HEK293 (cell line): ENCODE results near the gene LIN7C.
"Not testable (repeated sequence)": the region's sequence is repeated elsewhere in the genome, so short reads cannot be mapped to it uniquely, and the experiment has no call there.

Experiments used
- CTCF ChIA-PET: fragments of 350-600 bp; formaldehyde crosslinking; extraction: SDS; loops from one replicate; lab custom pipeline; 2021; ENCODE audit warnings: antibody characterized with exemption; lab: Yijun Ruan, JAX
- POLR2A ChIA-PET: fragments of 300-600 bp; formaldehyde crosslinking; extraction: SDS; loops from one replicate; lab custom pipeline; 2020; ENCODE audit warnings: antibody characterized with exemption, inconsistent platforms; lab: Yijun Ruan, JAX
- H3K27ac ChIP-seq: fragments of 200-500 bp; sonication (Bioruptor generic); 2 replicates; pipeline ENCODE4 v1.5.1; 2014; ENCODE audit warnings: low read depth, low read length, control low read depth, inconsistent platforms; ENCODE audit errors: extremely low read depth
- H3K36me3 ChIP-seq, 2 experiments: fragments of 200-500 bp in 1 of 2; sonication (Bioruptor generic) in 1 of 2; 1 replicate in 1 of 2; 2 replicates in 1 of 2; pipeline ENCODE4 v1.5.1; 2014 to 2017; ENCODE audit warnings: inconsistent platforms in 2 of 2, low read length in 2 of 2; ENCODE audit not compliant: control insufficient read depth in 2 of 2, insufficient read depth in 1 of 2
- H3K4me1 ChIP-seq: fragments of 200-500 bp; sonication (Bioruptor generic); 2 replicates; pipeline ENCODE4 v1.5.1; 2014; ENCODE audit warnings: mild to moderate bottlenecking, low read length, inconsistent platforms; ENCODE audit not compliant: control insufficient read depth, insufficient read depth
- H3K4me3 ChIP-seq: 2 replicates; pipeline ENCODE4 v1.5.1; 2011; ENCODE audit warnings: low read depth, mild to moderate bottlenecking, control low read depth, low read length, moderate library complexity
- H3K9me3 ChIP-seq: fragments of 200-500 bp; sonication (Bioruptor generic); 2 replicates; pipeline ENCODE4 v1.5.1; 2014; ENCODE audit warnings: low read depth, low read length, inconsistent platforms; ENCODE audit not compliant: control insufficient read depth, insufficient read depth
- FEZF1 ChIP-seq: fragments of 450-650 bp; formaldehyde crosslinking; IDR thresholded peaks from 2 replicates; pipeline ENCODE4 v1.5.1; 2016; ENCODE audit warnings: missing biosample characterization, missing genetic modification characterization
- OSR2 ChIP-seq: fragments of 450-650 bp; formaldehyde crosslinking; IDR thresholded peaks from 2 replicates; pipeline ENCODE4 v1.5.1; 2016; ENCODE audit warnings: missing biosample characterization, missing genetic modification characterization
- PATZ1 ChIP-seq: fragments of 450-650 bp; formaldehyde crosslinking; IDR thresholded peaks from 2 replicates; pipeline ENCODE4 v1.5.1; 2016; ENCODE audit warnings: missing biosample characterization, missing genetic modification characterization
- PRDM10 ChIP-seq: fragments of 450-650 bp; formaldehyde crosslinking; IDR thresholded peaks from 2 replicates; pipeline ENCODE4 v1.5.1; 2016; ENCODE audit warnings: missing biosample characterization, missing genetic modification characterization
- SP7 ChIP-seq: fragments of 450-650 bp; formaldehyde crosslinking; IDR thresholded peaks from 2 replicates; pipeline ENCODE4 v1.5.1; 2016; ENCODE audit warnings: missing biosample characterization, missing genetic modification characterization
- TSHZ1 ChIP-seq: fragments of 450-650 bp; formaldehyde crosslinking; IDR thresholded peaks from 2 replicates; pipeline ENCODE4 v1.5.1; 2016; ENCODE audit warnings: missing biosample characterization, missing genetic modification characterization, borderline replicate concordance
- ZBTB7A ChIP-seq: fragments of 450-650 bp; formaldehyde crosslinking; IDR thresholded peaks from 2 replicates; pipeline ENCODE4 v1.5.1; 2016; ENCODE audit warnings: low read depth, missing biosample characterization, missing genetic modification characterization
- ZNF18 ChIP-seq: fragments of 450-650 bp; formaldehyde crosslinking; IDR thresholded peaks from 2 replicates; pipeline ENCODE4 v1.5.1; 2016; ENCODE audit warnings: missing biosample characterization, missing genetic modification characterization
- ZNF2 ChIP-seq: fragments of 450-650 bp; formaldehyde crosslinking; IDR thresholded peaks from 2 replicates; pipeline ENCODE4 v1.5.1; 2016; ENCODE audit warnings: missing biosample characterization, missing genetic modification characterization
- ZNF335 ChIP-seq: fragments of 450-650 bp; formaldehyde crosslinking; conservative IDR thresholded peaks from 2 replicates; pipeline ENCODE4 v1.5.1; 2016; ENCODE audit warnings: missing biosample characterization, missing genetic modification characterization
- ZNF362 ChIP-seq: fragments of 450-650 bp; formaldehyde crosslinking; IDR thresholded peaks from 2 replicates; pipeline ENCODE4 v1.5.1; 2016; ENCODE audit warnings: missing biosample characterization, missing genetic modification characterization
- ZNF423 ChIP-seq: fragments of 450-650 bp; formaldehyde crosslinking; IDR thresholded peaks from 2 replicates; pipeline ENCODE4 v1.5.1; 2016; ENCODE audit warnings: missing biosample characterization, missing genetic modification characterization
- ZNF629 ChIP-seq: fragments of 450-650 bp; formaldehyde crosslinking; IDR thresholded peaks from 2 replicates; pipeline ENCODE4 v1.5.1; 2017; ENCODE audit warnings: missing biosample characterization, missing genetic modification characterization
- TF ChIP-seq, protein P1 (sequence below): fragments of 450-650 bp; formaldehyde crosslinking; IDR thresholded peaks from 2 replicates; pipeline ENCODE4 v1.5.1; 2017; ENCODE audit warnings: missing biosample characterization, missing genetic modification characterization

The LIN7C gene

GRCh38 chr11:27451244-27451965, 55.2 kb downstream of the LIN7C start (continued):
- TF ChIP-seq PATZ1 (tag by site-specific recombination), result no peak
- TF ChIP-seq, all 188 proteins: peak for 2

DNA sequence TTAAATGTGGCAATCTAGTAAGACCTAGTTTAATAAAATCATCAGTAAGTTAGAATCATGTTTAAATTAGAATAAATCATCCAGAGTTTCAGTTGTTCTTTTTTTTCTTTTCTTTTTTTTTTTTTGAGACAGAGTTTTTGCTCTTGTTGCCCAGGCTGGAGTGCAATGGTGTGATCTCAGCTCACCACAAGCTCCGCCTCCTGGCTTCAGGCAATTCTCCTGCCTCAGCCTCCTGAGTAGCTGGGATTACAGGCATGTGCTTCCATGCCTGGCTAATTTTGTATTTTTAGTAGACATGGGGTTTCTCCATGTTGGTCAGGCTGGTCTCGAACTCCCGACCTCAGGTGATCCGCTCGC, 58.4 kb downstream of the LIN7C start:
- CTCF ChIA-PET, result interaction anchor here (1.3 to 2.3 kb wide), 2 partner anchors 14 to 265 kb away, joined by 3 to 4 read pairs; no protein-coding TSS in a partner anchor
- POLR2A ChIA-PET, result interaction anchor here (1.4 kb wide), 1 partner anchor 9 kb away, joined by 3 read pairs; no protein-coding TSS in a partner anchor
- H3K4me1 ChIP-seq, H3K27ac ChIP-seq, H3K9me3 ChIP-seq, H3K4me3 ChIP-seq, H3K36me3 ChIP-seq: not testable (repeated sequence)
- TF ChIP-seq OSR2 (peak; percentile 61), ZNF362 (tag by site-specific recombination) (peak; percentile 75; the same call in 1 of the 2 replicates), ZNF335 (0 out of 2 replicates have a peak, but pooled peaks have one; percentile 15), ZNF18 (peak; percentile 60; the same call in 1 of the 2 replicates), FEZF1 (peak; percentile 42; the same call in 1 of the 2 replicates), PRDM10 (peak; percentile 68)
- TF ChIP-seq, protein P1, sequence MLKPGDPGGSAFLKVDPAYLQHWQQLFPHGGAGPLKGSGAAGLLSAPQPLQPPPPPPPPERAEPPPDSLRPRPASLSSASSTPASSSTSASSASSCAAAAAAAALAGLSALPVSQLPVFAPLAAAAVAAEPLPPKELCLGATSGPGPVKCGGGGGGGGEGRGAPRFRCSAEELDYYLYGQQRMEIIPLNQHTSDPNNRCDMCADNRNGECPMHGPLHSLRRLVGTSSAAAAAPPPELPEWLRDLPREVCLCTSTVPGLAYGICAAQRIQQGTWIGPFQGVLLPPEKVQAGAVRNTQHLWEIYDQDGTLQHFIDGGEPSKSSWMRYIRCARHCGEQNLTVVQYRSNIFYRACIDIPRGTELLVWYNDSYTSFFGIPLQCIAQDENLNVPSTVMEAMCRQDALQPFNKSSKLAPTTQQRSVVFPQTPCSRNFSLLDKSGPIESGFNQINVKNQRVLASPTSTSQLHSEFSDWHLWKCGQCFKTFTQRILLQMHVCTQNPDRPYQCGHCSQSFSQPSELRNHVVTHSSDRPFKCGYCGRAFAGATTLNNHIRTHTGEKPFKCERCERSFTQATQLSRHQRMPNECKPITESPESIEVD (tag by site-specific recombination), result peak; percentile 33

- Histone ChIP-seq H3K4me1 (peaks cover 8% of the 10 kb centered on the region), H3K4me3 (no peak overlapping the region), H3K36me3 (no peaks in the 10 kb centered on the region), H3K9me3 (no peaks in the 10 kb centered on the region), H3K27ac (no peak overlapping the region)
- ChIA-PET POLR2A (no interaction called here), CTCF (interaction anchor here (1.3 to 2.3 kb wide), 2 partner anchors 13 to 264 kb away, joined by 3 to 4 read pairs; no protein-coding TSS in a partner anchor)
- TF ChIP-seq ZNF629 (tag by site-specific recombination) (no peak), ZBTB7A (tag by site-specific recombination) (no peak), ZNF2 (no peak), TSHZ1 (tag by site-specific recombination) (no peak), ZNF423 (tag by site-specific recombination) (no peak), SP7 (tag by site-specific recombination) (no peak)
Measured at GRCh38 chr11:27447288-27448183, 59.0 kb downstream of the LIN7C start.
